KMS-11 (cell line): ENCODE results near the gene GINS2.

Experiments
- H2AFZ ChIP-seq: fragments of 200-600 bp; sonication (generic); 2 replicates; pipeline ENCODE4 v1.6.1; 2016; ENCODE audit warnings: antibody characterized with exemption, mixed run types, low read depth
- H3K27ac ChIP-seq: fragments of 200-600 bp; sonication (generic); 2 replicates; pipeline ENCODE4 v1.6.1; 2016; ENCODE audit warnings: mild to moderate bottlenecking, mixed run types
- H3K27me3 ChIP-seq: fragments of 200-600 bp; sonication (generic); 2 replicates; pipeline ENCODE4 v1.6.1; 2017; ENCODE audit warnings: mild to moderate bottlenecking, low read depth, mixed run types, moderate library complexity; ENCODE audit not compliant: insufficient read depth
- H3K36me3 ChIP-seq: fragments of 200-600 bp; sonication (generic); 2 replicates; pipeline ENCODE4 v1.6.1; 2017; ENCODE audit warnings: mild to moderate bottlenecking, mixed run types; ENCODE audit not compliant: insufficient read depth
- H3K4me1 ChIP-seq: fragments of 200-600 bp; sonication (generic); 2 replicates; pipeline ENCODE4 v1.6.1; 2016; ENCODE audit warnings: mild to moderate bottlenecking, low read depth, mixed run types; ENCODE audit not compliant: poor library complexity, severe bottlenecking
- H3K4me2 ChIP-seq: fragments of 200-600 bp; sonication (generic); 2 replicates; pipeline ENCODE4 v1.7.0; 2016; ENCODE audit warnings: mild to moderate bottlenecking, mixed run types
- H3K4me3 ChIP-seq: fragments of 200-600 bp; sonication (generic); IDR thresholded peaks from 2 replicates; pipeline ENCODE4 v1.6.1; 2017; ENCODE audit warnings: low read depth, low read length, mixed read lengths; ENCODE audit not compliant: insufficient read depth
- H3K79me2 ChIP-seq: fragments of 200-600 bp; sonication (generic); 2 replicates; pipeline ENCODE4 v1.6.1; 2016; ENCODE audit warnings: low read depth, mixed run types; ENCODE audit not compliant: insufficient read depth
- H3K9ac ChIP-seq: fragments of 200-600 bp; sonication (generic); 2 replicates; pipeline ENCODE4 v1.6.1; 2016; ENCODE audit warnings: mild to moderate bottlenecking, mixed run types
- H4K20me1 ChIP-seq: fragments of 200-600 bp; sonication (generic); 2 replicates; pipeline ENCODE4 v1.6.1; 2016; ENCODE audit warnings: mild to moderate bottlenecking, mixed run types; ENCODE audit not compliant: insufficient read depth
- TF ChIP-seq, protein P1 (sequence below): fragments of 200-600 bp; sonication (generic); conservative IDR thresholded peaks from 2 replicates; pipeline ENCODE4 v1.6.1; 2017; ENCODE audit warnings: low read depth, mild to moderate bottlenecking, antibody characterized with exemption, low read length, moderate library complexity, mixed read lengths

The GINS2 gene

DNA sequence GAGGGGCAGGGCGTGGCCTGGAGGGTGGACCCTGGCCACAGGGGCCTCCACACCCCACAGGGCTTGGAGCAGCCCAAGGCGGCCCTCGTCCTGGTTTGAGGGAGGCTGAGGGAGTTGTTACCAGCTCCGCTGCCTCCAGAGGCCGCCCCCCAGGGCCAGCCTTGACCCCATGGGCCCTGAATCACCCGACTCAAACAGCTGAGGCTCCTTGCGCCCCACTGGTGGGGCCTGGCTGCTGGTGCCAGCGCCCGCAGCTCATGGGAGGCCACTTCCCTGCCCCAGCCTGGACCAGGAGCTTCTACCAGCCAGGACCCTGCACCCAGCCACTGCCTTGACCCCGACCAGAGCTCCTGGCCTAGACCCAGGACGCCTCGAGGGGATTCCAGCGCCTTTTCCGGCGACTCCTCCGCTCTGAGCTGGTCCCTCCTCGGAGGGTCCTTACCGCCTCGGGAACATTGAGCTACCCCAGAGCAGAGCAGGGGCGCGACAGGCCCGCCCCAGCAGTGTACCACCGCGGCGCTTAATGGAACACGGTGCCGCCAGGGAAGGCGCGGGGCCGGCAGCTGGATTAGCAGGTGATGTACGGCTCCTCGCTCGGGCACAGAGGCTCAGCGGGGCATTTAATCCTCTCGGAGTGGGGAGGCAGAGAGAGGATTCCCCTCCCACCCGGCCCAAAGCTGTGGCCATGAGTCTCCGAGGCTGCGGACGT, 38.5 kb downstream of the GINS2 start:
- Histone ChIP-seq H3K4me3 (no peak overlapping the region), H3K79me2 (no peaks in the 10 kb centered on the region), H4K20me1 (no peaks in the 10 kb centered on the region), H3K27me3 (no peaks in the 10 kb centered on the region), H3K36me3 (no peaks in the 10 kb centered on the region), H3K4me2 (no peak overlapping the region), H3K4me1 (no peaks in the 10 kb centered on the region), H3K27ac (no peak overlapping the region), H2AFZ (no peak overlapping the region), H3K9ac (no peak overlapping the region)
- TF ChIP-seq, protein P1, sequence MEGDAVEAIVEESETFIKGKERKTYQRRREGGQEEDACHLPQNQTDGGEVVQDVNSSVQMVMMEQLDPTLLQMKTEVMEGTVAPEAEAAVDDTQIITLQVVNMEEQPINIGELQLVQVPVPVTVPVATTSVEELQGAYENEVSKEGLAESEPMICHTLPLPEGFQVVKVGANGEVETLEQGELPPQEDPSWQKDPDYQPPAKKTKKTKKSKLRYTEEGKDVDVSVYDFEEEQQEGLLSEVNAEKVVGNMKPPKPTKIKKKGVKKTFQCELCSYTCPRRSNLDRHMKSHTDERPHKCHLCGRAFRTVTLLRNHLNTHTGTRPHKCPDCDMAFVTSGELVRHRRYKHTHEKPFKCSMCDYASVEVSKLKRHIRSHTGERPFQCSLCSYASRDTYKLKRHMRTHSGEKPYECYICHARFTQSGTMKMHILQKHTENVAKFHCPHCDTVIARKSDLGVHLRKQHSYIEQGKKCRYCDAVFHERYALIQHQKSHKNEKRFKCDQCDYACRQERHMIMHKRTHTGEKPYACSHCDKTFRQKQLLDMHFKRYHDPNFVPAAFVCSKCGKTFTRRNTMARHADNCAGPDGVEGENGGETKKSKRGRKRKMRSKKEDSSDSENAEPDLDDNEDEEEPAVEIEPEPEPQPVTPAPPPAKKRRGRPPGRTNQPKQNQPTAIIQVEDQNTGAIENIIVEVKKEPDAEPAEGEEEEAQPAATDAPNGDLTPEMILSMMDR = no peak

DNA sequence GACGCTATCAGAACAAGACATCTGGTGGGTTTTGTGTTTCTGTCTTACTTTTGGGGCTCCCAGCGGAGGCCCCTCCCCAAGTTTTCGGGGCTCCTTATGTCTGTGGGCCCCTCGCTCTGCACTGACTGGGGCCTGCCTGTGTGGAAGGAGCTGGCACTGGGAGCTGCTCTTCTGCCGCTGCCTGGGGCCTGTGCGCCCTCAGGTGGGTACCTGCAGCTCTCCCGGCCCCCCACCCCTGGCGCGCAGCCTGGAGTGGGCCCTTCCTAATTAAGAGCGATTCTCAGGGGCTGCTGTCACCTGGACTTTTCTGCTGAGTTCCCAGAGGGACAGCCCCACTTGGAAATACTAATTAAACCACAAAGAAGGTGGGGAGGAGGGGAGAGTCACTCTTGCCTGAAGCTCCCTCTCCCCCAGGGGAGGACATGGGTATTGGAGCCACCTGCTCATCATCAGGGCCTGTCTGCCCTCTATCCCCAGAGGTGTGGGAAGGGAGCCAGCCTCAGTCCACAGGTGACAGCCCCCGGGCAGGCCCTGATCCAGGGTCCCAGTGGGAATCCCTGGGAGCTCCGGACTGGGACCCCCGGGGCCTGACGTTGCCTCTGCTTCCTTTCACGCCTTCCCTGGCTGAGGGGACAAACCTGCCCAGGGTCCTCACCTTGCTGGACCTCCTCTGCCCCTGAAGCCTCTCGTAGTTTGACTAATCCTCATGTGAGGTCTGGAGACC, 39.2 kb downstream of the GINS2 start:
- H3K9ac ChIP-seq = no peak overlapping the region
- H4K20me1 ChIP-seq = no peaks in the 10 kb centered on the region

DNA sequence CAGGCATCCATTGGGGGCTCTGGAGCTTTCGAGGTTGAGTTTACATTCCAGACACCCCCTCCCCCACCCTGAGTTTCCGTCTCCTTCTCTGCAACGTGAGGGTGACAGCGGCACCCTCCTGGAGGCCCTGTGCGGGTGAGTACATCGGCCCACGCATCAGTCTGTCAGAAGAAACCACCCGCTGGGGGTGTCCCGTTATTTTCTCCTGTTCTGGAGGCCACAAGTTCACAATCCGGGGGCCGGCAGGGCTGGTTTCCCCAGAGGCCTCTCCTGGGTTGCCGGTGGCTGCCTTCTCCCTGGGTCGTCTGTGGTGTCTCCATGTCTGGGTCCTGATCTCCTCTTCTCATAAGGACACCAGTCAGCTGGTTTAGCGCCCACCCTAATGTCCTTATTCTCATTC, 39.9 kb downstream of the GINS2 start:
- Histone ChIP-seq H3K27ac (no peak overlapping the region), H3K4me2 (no peak overlapping the region), H3K27me3 (no peaks in the 10 kb centered on the region)

More for the DNA sequence above, 39.2 kb downstream of the GINS2 start:
- H3K27me3 ChIP-seq = no peaks in the 10 kb centered on the region
- H2AFZ ChIP-seq = no peak overlapping the region
- H3K4me1 ChIP-seq = no peaks in the 10 kb centered on the region
- no peaks in the 10 kb centered on the region for H3K36me3 ChIP-seq
- H3K79me2 ChIP-seq = no peaks in the 10 kb centered on the region
- no peak overlapping the region for H3K27ac ChIP-seq
- no peak overlapping the region for H3K4me2 ChIP-seq
- TF ChIP-seq, protein P1 = no peak
- H3K4me3 ChIP-seq = no peak overlapping the region

DNA sequence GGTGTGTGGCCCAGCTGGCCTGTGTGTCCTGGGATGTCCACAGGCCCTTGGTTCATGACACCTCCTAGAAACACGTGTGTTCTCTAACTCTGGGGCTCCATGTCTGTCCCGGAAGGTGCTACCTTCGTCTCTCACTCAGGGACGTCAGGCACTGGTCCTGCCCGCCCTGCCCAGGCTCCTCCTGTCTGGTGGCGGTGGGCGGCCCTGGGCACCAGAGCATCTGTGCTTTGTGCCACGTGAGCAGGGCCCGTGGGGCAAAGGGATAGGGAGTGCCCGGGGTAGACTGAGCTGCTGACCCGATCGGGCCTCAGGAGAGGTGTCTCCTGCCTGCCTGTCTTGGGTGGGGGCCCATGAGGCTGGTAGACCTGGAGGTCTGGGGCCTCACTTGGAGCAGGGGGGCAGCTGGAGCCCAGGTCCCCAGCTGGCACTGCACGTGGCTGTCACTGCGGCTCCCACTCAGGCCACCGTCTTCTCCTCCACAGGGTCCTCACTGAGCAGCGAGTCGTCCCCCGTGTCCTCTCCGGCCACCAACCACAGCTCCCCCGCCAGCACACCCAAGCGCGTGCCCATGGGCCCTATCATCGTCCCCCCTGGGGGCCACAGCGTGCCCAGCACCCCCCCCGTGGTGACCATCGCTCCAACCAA, 40.6 kb downstream of the GINS2 start:
- Histone ChIP-seq H3K9ac (no peak overlapping the region), H3K27ac (no peak overlapping the region), H2AFZ (no peak overlapping the region), H3K27me3 (no peaks in the 10 kb centered on the region), H3K79me2 (no peaks in the 10 kb centered on the region), H4K20me1 (no peaks in the 10 kb centered on the region), H3K4me3 (no peak overlapping the region), H3K4me2 (no peak overlapping the region), H3K4me1 (no peaks in the 10 kb centered on the region), H3K36me3 (no peaks in the 10 kb centered on the region)
- TF ChIP-seq, protein P1 = no peak

More for the DNA sequence above, 39.9 kb downstream of the GINS2 start:
- TF ChIP-seq, protein P1 = no peak
- H3K36me3 ChIP-seq = no peaks in the 10 kb centered on the region
- H3K9ac ChIP-seq = no peak overlapping the region
- H3K4me3 ChIP-seq = no peak overlapping the region
- H4K20me1 ChIP-seq = no peaks in the 10 kb centered on the region
- H3K4me1 ChIP-seq = no peaks in the 10 kb centered on the region
- H2AFZ ChIP-seq = no peak overlapping the region
- no peaks in the 10 kb centered on the region for H3K79me2 ChIP-seq
